Karpas-422 (cell line): Measurements from ENCODE around the gene NID1. TPM values are rescaled to one million over a fixed set of nuclear protein-coding genes. Genes with fewer than 3 reads are reported as not detected.

Experiments used
- DNase-seq: peaks from one replicate; pipeline ENCODE4 v3.0.0-alpha.2; 2015
- H2AFZ ChIP-seq: fragments of 200-600 bp; sonication (generic); 2 replicates; pipeline ENCODE4 v1.6.1; 2014; ENCODE audit warnings: antibody characterized with exemption, low read length, mixed read lengths
- H3K27ac ChIP-seq: fragments of 200-600 bp; sonication (generic); 2 replicates; pipeline ENCODE4 v1.5.1; 2014; ENCODE audit warnings: mild to moderate bottlenecking, low read length, moderate library complexity
- H3K27me3 ChIP-seq: fragments of 200-600 bp; sonication (generic); 2 replicates; pipeline ENCODE4 v1.6.1; 2014; ENCODE audit warnings: low read length, mixed read lengths
- H3K36me3 ChIP-seq: fragments of 200-600 bp; sonication (generic); 2 replicates; pipeline ENCODE4 v1.6.1; 2014; ENCODE audit warnings: low read length, mixed read lengths; ENCODE audit not compliant: insufficient read depth
- H3K4me1 ChIP-seq: fragments of 200-600 bp; sonication (generic); 2 replicates; pipeline ENCODE4 v1.6.1; 2014; ENCODE audit warnings: mild to moderate bottlenecking, low read length, mixed read lengths
- H3K4me2 ChIP-seq: fragments of 200-600 bp; sonication (generic); 2 replicates; pipeline ENCODE4 v1.6.1; 2014; ENCODE audit warnings: low read length, low read depth, mild to moderate bottlenecking; ENCODE audit not compliant: poor library complexity, severe bottlenecking
- H3K4me3 ChIP-seq: fragments of 200-600 bp; sonication (generic); 2 replicates; pipeline ENCODE4 v1.5.1; 2014; ENCODE audit warnings: mild to moderate bottlenecking, antibody characterized with exemption, low read length, mixed read lengths
- H3K79me2 ChIP-seq: fragments of 200-600 bp; sonication (generic); 2 replicates; pipeline ENCODE4 v1.6.1; 2014; ENCODE audit warnings: mild to moderate bottlenecking, low read length, mixed read lengths
- H3K9ac ChIP-seq: fragments of 200-600 bp; sonication (generic); 2 replicates; pipeline ENCODE4 v1.6.0; 2014; ENCODE audit warnings: low read length
- H3K9me2 ChIP-seq: fragments of 200-600 bp; sonication (generic), shearing (Covaris generic); replicated peaks from 2 replicates; pipeline ENCODE4 v1.6.0; 2014; ENCODE audit warnings: mild to moderate bottlenecking, low read length, moderate library complexity; ENCODE audit not compliant: insufficient read depth
- H3K9me3 ChIP-seq: fragments of 300-700, 200-600 bp; sonication (generic); 2 replicates; pipeline ENCODE4 v1.6.1; 2014; ENCODE audit warnings: low read length, mixed read lengths
- H4K20me1 ChIP-seq: fragments of 200-600 bp; sonication (generic); 2 replicates; pipeline ENCODE4 v1.6.1; 2014; ENCODE audit warnings: mild to moderate bottlenecking, antibody characterized with exemption, low read length, low read depth; ENCODE audit not compliant: insufficient read depth
- total RNA-seq: library from RNA; depleted of rRNA; stranded (reverse); fragments of >200 nt; shearing (Covaris generic); gene quantifications from 2 replicates; pipeline ENCODE4 v1.2.3, GENCODE V29; 2014; ENCODE audit warnings: low replicate concordance

The NID1 gene
- total RNA-seq, 1 experiment from 2014 or later: not detected

- Histone ChIP-seq H3K9ac (no peak overlapping the region), H3K36me3 (no peaks in the 10 kb centered on the region), H3K27ac (no peak overlapping the region), H3K9me3 (no peaks in the 10 kb centered on the region), H2AFZ (no peak overlapping the region), H3K4me1 (no peaks in the 10 kb centered on the region), H4K20me1 (no peaks in the 10 kb centered on the region), H3K27me3 (no peaks in the 10 kb centered on the region), H3K4me2 (no peak overlapping the region), H3K79me2 (no peaks in the 10 kb centered on the region), H3K4me3 (no peak overlapping the region), H3K9me2 (no peaks in the 10 kb centered on the region)
- DNase-seq: no peak
Observed at GRCh38 chr1:236057546-236057945, 7.3 kb downstream of the NID1 start.

GRCh38 chr1:236052232-236052993 lies 12.5 kb downstream of the NID1 start:
- H4K20me1 ChIP-seq: no peaks in the 10 kb centered on the region

GRCh38 chr1:236051242-236051791 lies 13.6 kb downstream of the NID1 start:
- Histone ChIP-seq H3K36me3 (no peaks in the 10 kb centered on the region), H3K4me1 (no peaks in the 10 kb centered on the region), H3K4me2 (no peak overlapping the region), H3K9me3 (no peaks in the 10 kb centered on the region), H3K79me2 (no peaks in the 10 kb centered on the region), H3K4me3 (no peak overlapping the region), H3K27me3 (no peaks in the 10 kb centered on the region), H4K20me1 (no peaks in the 10 kb centered on the region), H3K9me2 (no peaks in the 10 kb centered on the region), H2AFZ (no peak overlapping the region), H3K9ac (no peak overlapping the region), H3K27ac (no peak overlapping the region)
- no peak for DNase-seq

More at GRCh38 chr1:236052232-236052993, 12.5 kb downstream of the NID1 start:
- Histone ChIP-seq H3K36me3 (no peaks in the 10 kb centered on the region), H3K27ac (no peak overlapping the region), H3K4me1 (no peaks in the 10 kb centered on the region), H3K79me2 (no peaks in the 10 kb centered on the region), H3K4me2 (no peak overlapping the region), H3K9me2 (no peaks in the 10 kb centered on the region), H3K27me3 (no peaks in the 10 kb centered on the region), H3K9ac (no peak overlapping the region), H2AFZ (no peak overlapping the region), H3K4me3 (no peak overlapping the region), H3K9me3 (no peaks in the 10 kb centered on the region)
- DNase-seq: no peak

- Histone ChIP-seq H2AFZ (no peak overlapping the region), H4K20me1 (no peaks in the 10 kb centered on the region), H3K9me3 (no peaks in the 10 kb centered on the region), H3K9ac (no peak overlapping the region), H3K27me3 (no peaks in the 10 kb centered on the region), H3K36me3 (no peaks in the 10 kb centered on the region), H3K27ac (no peak overlapping the region), H3K4me3 (no peak overlapping the region), H3K4me2 (no peak overlapping the region), H3K4me1 (no peaks in the 10 kb centered on the region), H3K9me2 (no peaks in the 10 kb centered on the region), H3K79me2 (no peaks in the 10 kb centered on the region)
- DNase-seq: no peak
Observed at GRCh38 chr1:236045771-236046170, 19.1 kb downstream of the NID1 start.

- H3K4me3 ChIP-seq: no peak overlapping the region
- H3K27ac ChIP-seq: no peak overlapping the region
- H3K36me3 ChIP-seq: no peaks in the 10 kb centered on the region
- no peaks in the 10 kb centered on the region for H4K20me1 ChIP-seq
- no peaks in the 10 kb centered on the region for H3K79me2 ChIP-seq
- no peaks in the 10 kb centered on the region for H3K4me1 ChIP-seq
- H3K27me3 ChIP-seq: no peaks in the 10 kb centered on the region
- H3K9me2 ChIP-seq: no peaks in the 10 kb centered on the region
- H3K4me2 ChIP-seq: no peak overlapping the region
- DNase-seq: no peak
- H3K9me3 ChIP-seq: no peaks in the 10 kb centered on the region
- H2AFZ ChIP-seq: no peak overlapping the region
- H3K9ac ChIP-seq: no peak overlapping the region
Observed at GRCh38 chr1:236044341-236044740, 20.5 kb downstream of the NID1 start.

- no peaks in the 10 kb centered on the region for H3K27me3 ChIP-seq
- H2AFZ ChIP-seq: no peak overlapping the region
- no peaks in the 10 kb centered on the region for H3K9me3 ChIP-seq
- no peak overlapping the region for H3K9ac ChIP-seq
- H3K4me2 ChIP-seq: no peak overlapping the region
- H4K20me1 ChIP-seq: no peaks in the 10 kb centered on the region
- H3K79me2 ChIP-seq: no peaks in the 10 kb centered on the region
- no peaks in the 10 kb centered on the region for H3K36me3 ChIP-seq
- H3K4me3 ChIP-seq: no peak overlapping the region
- no peak for DNase-seq
- no peaks in the 10 kb centered on the region for H3K4me1 ChIP-seq
- no peak overlapping the region for H3K27ac ChIP-seq
- H3K9me2 ChIP-seq: no peaks in the 10 kb centered on the region
Observed at GRCh38 chr1:236041631-236042618, 23.0 kb downstream of the NID1 start.

GRCh38 chr1:236039740-236040685 lies 24.9 kb downstream of the NID1 start:
- H3K9ac ChIP-seq: no peak overlapping the region
- DNase-seq: no peak
- no peaks in the 10 kb centered on the region for H3K9me3 ChIP-seq
- H2AFZ ChIP-seq: no peak overlapping the region
- no peaks in the 10 kb centered on the region for H3K4me1 ChIP-seq
- no peaks in the 10 kb centered on the region for H3K27me3 ChIP-seq
- no peak overlapping the region for H3K4me2 ChIP-seq
- H3K36me3 ChIP-seq: no peaks in the 10 kb centered on the region
- no peak overlapping the region for H3K4me3 ChIP-seq
- no peak overlapping the region for H3K27ac ChIP-seq
- H3K79me2 ChIP-seq: no peaks in the 10 kb centered on the region
- H4K20me1 ChIP-seq: no peaks in the 10 kb centered on the region
- H3K9me2 ChIP-seq: no peaks in the 10 kb centered on the region
